Spleen (tissue), 7 donors: ENCODE data around the gene EXOC4.

Experiments
- POLR2A ChIP-seq, 3 donors: fragments of 450-650 bp; IDR thresholded peaks; one replicate each; pipeline ENCODE4 v1.5.1; 2017; ENCODE audit warnings: antibody characterized with exemption in 3 of 3, mild to moderate bottlenecking in 1 of 3
- POLR2AphosphoS5 ChIP-seq, 3 donors: sonication (generic); formaldehyde crosslinking; IDR thresholded peaks; one replicate each; pipeline ENCODE4 v1.5.1; 2017; ENCODE audit warnings: antibody characterized with exemption in 3 of 3
- TF ChIP-seq, protein P1 (sequence below), 11 experiments: fragments of 200-600 bp in 7 of 11; fragments of 450-650 bp in 4 of 11; sonication (generic) in 4 of 11; IDR thresholded peaks in 8 of 11; conservative IDR thresholded peaks in 3 of 11; 1 replicate in 7 of 11; 2 replicates in 4 of 11; pipeline versions ENCODE4 v1.4.0 to v1.8.0; 2016 to 2021; ENCODE audit warnings: antibody characterized with exemption in 11 of 11, inconsistent platforms in 4 of 11, mild to moderate bottlenecking in 1 of 11
- donor health status: DM: no; HTN: no; CAD: no; lungs with moderate emphysema.
- donor health status: DM: no; HTN: no; CAD: no.
- donor health status: DM: no; HTN: no; CAD: no.

DNA sequence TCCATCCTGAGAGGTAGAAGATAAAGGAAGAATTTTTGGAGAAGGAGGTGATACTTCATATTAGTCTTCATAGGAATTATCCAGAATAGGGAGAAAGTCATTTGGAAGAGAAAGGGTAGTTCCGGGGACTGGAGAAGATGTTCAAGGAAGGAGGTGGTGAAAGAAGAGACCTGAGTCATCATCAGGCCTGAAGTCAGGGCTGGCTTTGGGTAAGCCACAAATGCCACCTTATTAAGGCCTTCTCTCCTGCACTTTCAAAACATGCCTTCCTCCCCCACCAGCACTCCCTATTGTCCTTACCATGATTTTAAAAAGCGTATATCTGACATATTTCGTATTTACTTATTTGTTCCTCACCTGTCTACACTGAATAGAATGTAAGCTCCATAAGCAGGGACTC lies 762.1 kb downstream of the EXOC4 start:
- TF ChIP-seq POLR2A (IDR thresholded peaks at IDR 0.05) (no peak), POLR2AphosphoS5 (IDR thresholded peaks at IDR 0.05) (no peak)
- TF ChIP-seq, protein P1, sequence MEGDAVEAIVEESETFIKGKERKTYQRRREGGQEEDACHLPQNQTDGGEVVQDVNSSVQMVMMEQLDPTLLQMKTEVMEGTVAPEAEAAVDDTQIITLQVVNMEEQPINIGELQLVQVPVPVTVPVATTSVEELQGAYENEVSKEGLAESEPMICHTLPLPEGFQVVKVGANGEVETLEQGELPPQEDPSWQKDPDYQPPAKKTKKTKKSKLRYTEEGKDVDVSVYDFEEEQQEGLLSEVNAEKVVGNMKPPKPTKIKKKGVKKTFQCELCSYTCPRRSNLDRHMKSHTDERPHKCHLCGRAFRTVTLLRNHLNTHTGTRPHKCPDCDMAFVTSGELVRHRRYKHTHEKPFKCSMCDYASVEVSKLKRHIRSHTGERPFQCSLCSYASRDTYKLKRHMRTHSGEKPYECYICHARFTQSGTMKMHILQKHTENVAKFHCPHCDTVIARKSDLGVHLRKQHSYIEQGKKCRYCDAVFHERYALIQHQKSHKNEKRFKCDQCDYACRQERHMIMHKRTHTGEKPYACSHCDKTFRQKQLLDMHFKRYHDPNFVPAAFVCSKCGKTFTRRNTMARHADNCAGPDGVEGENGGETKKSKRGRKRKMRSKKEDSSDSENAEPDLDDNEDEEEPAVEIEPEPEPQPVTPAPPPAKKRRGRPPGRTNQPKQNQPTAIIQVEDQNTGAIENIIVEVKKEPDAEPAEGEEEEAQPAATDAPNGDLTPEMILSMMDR (IDR thresholded peaks at IDR 0.05 in 8 of 11, conservative IDR thresholded peaks at IDR 0.05 in 3 of 11): no peak
